ENCODE results near the gene DCST1.

DNA sequence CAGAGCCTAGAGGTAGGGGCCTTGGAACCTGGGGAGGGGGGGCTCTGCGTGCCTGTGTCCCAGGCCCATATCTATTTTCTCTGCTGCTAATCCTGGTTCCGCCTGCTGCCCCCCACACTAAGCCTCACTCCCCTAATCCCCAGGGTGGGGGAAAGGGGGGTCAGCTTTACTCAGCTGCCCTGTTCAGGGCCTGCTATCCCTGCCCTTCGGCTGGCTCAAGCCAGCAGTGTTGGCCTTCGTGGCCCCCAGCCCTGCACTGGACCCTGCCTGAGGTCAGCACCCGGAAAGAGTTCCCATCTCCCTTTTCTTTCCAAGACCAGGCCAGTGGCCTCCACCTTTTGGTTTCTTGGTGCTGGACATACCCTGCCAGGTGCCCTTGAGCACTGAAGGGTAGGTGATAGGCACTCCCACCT, 22.6 kb upstream of the DCST1 start:
- TF ChIP-seq ELF4 (IDR thresholded peaks at IDR 0.05) (no peak), FOXM1 (IDR thresholded peaks at IDR 0.05; ENCODE audit: borderline replicate concordance) (no peak), FOXA1 (IDR thresholded peaks at IDR 0.05) (no peak)

Measured in HEK293T (cell line).